Stomach (tissue), 4 donors: Measurements from ENCODE around the gene MAN1A1.

Experiments used
- EP300 ChIP-seq: sonication (generic); formaldehyde crosslinking; IDR thresholded peaks from one replicate; pipeline ENCODE4 v1.6.1; 2017; ENCODE audit warnings: antibody characterized with exemption
- POLR2A ChIP-seq, 4 donors: fragments of 450-650 bp; IDR thresholded peaks; one replicate each; pipeline ENCODE4 v1.6.1; 2016; ENCODE audit warnings: antibody characterized with exemption in 4 of 4, control low read depth in 2 of 4, mild to moderate bottlenecking in 1 of 4, moderate library complexity in 1 of 4
- TF ChIP-seq, protein P1 (sequence below), 7 experiments: fragments of 450-650 bp in 4 of 7; fragments of 200-600 bp in 3 of 7; sonication (generic) in 3 of 7; IDR thresholded peaks; one replicate each; pipeline ENCODE4 v1.5.1; 2016 to 2019; ENCODE audit warnings: antibody characterized with exemption in 7 of 7, control low read depth in 2 of 7, mild to moderate bottlenecking in 1 of 7

DNA sequence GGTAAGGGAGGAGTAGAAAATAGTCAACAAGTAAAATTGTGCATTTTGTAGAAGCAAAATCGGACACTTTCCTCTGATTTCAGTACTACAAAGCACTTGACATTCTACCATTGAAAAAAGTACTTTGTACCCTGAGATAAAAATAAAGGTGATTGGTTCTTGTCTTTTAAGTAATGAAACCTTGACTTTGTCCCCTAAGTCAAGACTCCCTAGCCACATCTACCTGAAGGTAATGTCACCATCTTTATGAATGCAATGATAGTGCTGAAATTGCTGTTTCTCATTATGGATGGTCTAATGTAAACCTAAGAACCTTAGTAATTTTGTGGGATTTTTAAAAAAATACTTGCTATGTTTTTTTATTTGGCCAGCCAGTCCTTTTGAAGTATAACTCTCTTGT is 2.4 kb upstream of the MAN1A1 start:
- TF ChIP-seq, protein P1, sequence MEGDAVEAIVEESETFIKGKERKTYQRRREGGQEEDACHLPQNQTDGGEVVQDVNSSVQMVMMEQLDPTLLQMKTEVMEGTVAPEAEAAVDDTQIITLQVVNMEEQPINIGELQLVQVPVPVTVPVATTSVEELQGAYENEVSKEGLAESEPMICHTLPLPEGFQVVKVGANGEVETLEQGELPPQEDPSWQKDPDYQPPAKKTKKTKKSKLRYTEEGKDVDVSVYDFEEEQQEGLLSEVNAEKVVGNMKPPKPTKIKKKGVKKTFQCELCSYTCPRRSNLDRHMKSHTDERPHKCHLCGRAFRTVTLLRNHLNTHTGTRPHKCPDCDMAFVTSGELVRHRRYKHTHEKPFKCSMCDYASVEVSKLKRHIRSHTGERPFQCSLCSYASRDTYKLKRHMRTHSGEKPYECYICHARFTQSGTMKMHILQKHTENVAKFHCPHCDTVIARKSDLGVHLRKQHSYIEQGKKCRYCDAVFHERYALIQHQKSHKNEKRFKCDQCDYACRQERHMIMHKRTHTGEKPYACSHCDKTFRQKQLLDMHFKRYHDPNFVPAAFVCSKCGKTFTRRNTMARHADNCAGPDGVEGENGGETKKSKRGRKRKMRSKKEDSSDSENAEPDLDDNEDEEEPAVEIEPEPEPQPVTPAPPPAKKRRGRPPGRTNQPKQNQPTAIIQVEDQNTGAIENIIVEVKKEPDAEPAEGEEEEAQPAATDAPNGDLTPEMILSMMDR (IDR thresholded peaks at IDR 0.05) = no peak
- TF ChIP-seq EP300 (no peak), POLR2A (IDR thresholded peaks at IDR 0.05) (no peak)
